Measurements from ENCODE around the gene EVC2. TPM values are rescaled to one million over a fixed set of nuclear protein-coding genes. Genes with fewer than 3 reads are reported as not detected.

The EVC2 gene
- total and polyA plus RNA-seq, 10 of the 15 experiments (the other 5 are each of a cell fraction or from before 2014, with no cell fraction given) = 0.34 to 10.4 (median 5.6) TPM

GRCh38 chr4:5719350-5720055 is 11.1 kb upstream of the EVC2 start (continued):
- TF ChIP-seq RB1 (IDR thresholded peaks at IDR 0.05; ENCODE audit: borderline replicate concordance) (no peak), SRF (IDR thresholded peaks at IDR 0.05; ENCODE audit: low read depth in 2 of 2, low read length in 2 of 2) (no peak), ZNF384 (IDR thresholded peaks at IDR 0.05; ENCODE audit: borderline replicate concordance, low read depth, low read length) (no peak), SP1 (IDR thresholded peaks at IDR 0.05; ENCODE audit: low read depth, low read length) (no peak), TCF3 (IDR thresholded peaks at IDR 0.05; ENCODE audit: borderline replicate concordance, insufficient read depth, low read depth, low read length) (no peak), SREBF2 (IDR thresholded peaks at IDR 0.05; ENCODE audit: low read length) (no peak), FOS (IDR thresholded peaks at IDR 0.05; ENCODE audit: borderline replicate concordance, extremely low read depth, insufficient read length) (no peak), CHD4 (IDR thresholded peaks at IDR 0.05) (no peak), NR2F1 (conservative IDR thresholded peaks at IDR 0.05) (peak; percentile 47; the same call in 1 of the 2 replicates), MXI1 (IDR thresholded peaks at IDR 0.05; ENCODE audit: low read depth, low read length) (0 out of 2 replicates have a peak, but pooled peaks have one; percentile 42), CBX3 (IDR thresholded peaks at IDR 0.05; ENCODE audit: borderline replicate concordance, low read depth) (no peak), NR2C1 (IDR thresholded peaks at IDR 0.05) (no peak), CHD2 (IDR thresholded peaks at IDR 0.05; ENCODE audit: borderline replicate concordance, low read depth, low read length) (no peak), PKNOX1 (IDR thresholded peaks at IDR 0.05) (peak; percentile 58), POLR2A (IDR thresholded peaks at IDR 0.05; ENCODE audit: low read depth, low read length) (no peak), MYB (IDR thresholded peaks at IDR 0.05; ENCODE audit: borderline replicate concordance, low read depth, low read length) (no peak), EGR1 (IDR thresholded peaks at IDR 0.05; ENCODE audit: borderline replicate concordance in 1 of 2, low read depth in 2 of 2, low read length in 2 of 2) (peak in 1 of 2 experiments; percentile 46; a peak in 1 of 3 replicates), SMARCA5 (IDR thresholded peaks at IDR 0.05) (no peak), TBL1XR1 (IDR thresholded peaks at IDR 0.05; ENCODE audit: low read depth, low read length) (peak; percentile 28; the same call in 1 of the 2 replicates), HDAC6 (IDR thresholded peaks at IDR 0.05; ENCODE audit: unreplicated experiment) (no peak), FOXK2 (IDR thresholded peaks at IDR 0.05) (0 out of 2 replicates have a peak, but pooled peaks have one; percentile 35), KDM1A (IDR thresholded peaks at IDR 0.05; ENCODE audit: borderline replicate concordance) (no peak), BACH1 (IDR thresholded peaks at IDR 0.05; ENCODE audit: borderline replicate concordance) (no peak)
- TF ChIP-seq, protein P1, sequence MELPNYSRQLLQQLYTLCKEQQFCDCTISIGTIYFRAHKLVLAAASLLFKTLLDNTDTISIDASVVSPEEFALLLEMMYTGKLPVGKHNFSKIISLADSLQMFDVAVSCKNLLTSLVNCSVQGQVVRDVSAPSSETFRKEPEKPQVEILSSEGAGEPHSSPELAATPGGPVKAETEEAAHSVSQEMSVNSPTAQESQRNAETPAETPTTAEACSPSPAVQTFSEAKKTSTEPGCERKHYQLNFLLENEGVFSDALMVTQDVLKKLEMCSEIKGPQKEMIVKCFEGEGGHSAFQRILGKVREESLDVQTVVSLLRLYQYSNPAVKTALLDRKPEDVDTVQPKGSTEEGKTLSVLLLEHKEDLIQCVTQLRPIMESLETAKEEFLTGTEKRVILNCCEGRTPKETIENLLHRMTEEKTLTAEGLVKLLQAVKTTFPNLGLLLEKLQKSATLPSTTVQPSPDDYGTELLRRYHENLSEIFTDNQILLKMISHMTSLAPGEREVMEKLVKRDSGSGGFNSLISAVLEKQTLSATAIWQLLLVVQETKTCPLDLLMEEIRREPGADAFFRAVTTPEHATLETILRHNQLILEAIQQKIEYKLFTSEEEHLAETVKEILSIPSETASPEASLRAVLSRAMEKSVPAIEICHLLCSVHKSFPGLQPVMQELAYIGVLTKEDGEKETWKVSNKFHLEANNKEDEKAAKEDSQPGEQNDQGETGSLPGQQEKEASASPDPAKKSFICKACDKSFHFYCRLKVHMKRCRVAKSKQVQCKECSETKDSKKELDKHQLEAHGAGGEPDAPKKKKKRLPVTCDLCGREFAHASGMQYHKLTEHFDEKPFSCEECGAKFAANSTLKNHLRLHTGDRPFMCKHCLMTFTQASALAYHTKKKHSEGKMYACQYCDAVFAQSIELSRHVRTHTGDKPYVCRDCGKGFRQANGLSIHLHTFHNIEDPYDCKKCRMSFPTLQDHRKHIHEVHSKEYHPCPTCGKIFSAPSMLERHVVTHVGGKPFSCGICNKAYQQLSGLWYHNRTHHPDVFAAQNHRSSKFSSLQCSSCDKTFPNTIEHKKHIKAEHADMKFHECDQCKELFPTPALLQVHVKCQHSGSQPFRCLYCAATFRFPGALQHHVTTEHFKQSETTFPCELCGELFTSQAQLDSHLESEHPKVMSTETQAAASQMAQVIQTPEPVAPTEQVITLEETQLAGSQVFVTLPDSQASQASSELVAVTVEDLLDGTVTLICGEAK (IDR thresholded peaks at IDR 0.05; ENCODE audit: borderline replicate concordance) = no peak
- TF ChIP-seq, protein P2, sequence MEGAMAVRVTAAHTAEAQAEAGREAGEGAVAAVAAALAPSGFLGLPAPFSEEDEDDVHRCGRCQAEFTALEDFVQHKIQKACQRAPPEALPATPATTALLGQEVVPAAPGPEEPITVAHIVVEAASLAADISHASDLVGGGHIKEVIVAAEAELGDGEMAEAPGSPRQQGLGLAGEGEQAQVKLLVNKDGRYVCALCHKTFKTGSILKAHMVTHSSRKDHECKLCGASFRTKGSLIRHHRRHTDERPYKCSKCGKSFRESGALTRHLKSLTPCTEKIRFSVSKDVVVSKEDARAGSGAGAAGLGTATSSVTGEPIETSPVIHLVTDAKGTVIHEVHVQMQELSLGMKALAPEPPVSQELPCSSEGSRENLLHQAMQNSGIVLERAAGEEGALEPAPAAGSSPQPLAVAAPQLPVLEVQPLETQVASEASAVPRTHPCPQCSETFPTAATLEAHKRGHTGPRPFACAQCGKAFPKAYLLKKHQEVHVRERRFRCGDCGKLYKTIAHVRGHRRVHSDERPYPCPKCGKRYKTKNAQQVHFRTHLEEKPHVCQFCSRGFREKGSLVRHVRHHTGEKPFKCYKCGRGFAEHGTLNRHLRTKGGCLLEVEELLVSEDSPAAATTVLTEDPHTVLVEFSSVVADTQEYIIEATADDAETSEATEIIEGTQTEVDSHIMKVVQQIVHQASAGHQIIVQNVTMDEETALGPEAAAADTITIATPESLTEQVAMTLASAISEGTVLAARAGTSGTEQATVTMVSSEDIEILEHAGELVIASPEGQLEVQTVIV (IDR thresholded peaks at IDR 0.05; ENCODE audit: borderline replicate concordance, partially characterized antibody) = no peak

Data from GM12878 (cell line).